GM21423 (cell line): ENCODE measurements around the gene GTSF1L.

Experiments
- ATAC-seq: cut with Tn5 transposase; IDR thresholded peaks from one replicate; pipeline ENCODE4 v1.9.1; 2021; ENCODE audit warnings: mild to moderate bottlenecking, moderate library complexity; ENCODE audit not compliant: unreplicated experiment

Gene GTSF1L

DNA sequence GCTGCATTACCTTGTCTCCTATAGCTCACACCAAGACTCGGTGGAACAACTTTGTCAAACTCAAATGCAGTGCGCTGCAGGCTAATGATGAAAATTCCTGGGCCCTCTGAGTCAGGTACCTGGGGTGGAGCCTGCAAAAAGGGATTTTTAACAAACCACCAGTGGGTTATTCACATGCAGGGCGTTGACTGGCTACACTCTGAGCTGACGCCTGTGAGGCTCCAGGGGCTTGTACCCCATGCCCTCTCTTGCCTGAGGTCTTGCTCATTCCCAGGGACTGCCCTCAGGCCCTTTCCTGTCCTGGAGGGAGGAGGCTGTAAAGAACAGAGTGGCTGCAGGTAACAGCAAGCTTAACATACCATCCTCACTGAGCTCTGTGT is 9.2 kb downstream of the GTSF1L start:
- no peak for ATAC-seq

DNA sequence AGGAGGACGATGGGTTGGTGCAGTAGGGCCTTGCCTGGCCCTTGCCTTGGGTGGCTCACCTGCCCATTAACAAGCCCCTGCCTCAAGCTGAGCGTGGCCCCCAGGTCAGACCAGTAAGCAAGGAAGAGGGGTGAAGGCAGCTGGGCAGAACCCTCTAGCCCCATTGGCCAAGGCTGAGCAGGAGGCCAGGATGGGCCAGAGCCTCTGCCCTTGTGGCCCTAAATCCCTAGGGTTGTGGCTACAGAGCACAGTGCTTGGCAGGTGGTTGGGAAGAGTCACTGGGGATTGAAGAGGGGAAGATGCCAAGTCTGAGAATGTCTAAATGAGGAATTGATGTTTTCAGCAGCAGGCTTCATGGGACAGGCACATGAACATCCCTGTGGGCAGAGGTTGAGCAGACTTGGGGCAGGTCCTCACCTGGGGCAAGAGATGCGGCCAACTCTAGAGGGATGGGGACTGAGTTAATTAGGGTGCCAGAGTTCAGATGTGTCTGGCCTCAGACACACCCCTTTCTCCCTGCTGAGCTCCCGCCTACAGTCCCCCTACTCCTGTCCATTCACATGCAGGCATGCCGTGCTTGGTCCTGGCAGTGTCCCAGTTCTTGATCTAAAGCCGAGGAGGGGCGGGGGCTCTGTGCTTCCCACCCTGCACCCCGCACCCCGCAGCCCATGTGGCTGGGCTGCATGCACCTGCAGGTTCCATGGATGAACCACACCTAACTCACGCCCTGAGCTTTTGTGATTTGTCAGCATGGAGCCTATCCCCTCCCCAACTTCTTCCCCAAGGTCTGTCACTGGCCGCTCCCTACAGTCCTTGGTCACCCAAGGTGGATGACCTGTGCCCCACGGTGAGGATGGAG is 9.8 kb downstream of the GTSF1L start:
- no peak for ATAC-seq

DNA sequence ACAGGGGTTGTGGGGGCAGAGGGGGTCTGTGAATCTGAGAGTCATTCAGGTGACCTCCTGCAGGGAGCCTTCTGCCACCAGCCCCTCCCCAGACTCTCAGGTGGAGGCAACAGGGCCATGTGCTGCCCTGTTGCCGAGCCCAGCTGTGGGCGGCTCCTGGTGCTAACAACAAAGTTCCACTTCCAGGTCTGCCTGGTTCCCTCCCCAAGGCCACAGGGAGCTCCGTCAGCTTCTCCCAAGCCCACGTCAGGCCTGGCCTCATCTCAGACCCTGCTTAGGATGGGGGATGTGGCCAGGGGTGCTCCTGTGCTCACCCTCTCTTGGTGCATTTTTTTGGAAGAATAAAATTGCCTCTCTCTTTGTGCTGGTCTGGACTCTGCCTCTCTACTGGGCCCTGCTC is 10.7 kb downstream of the GTSF1L start:
- no peak for ATAC-seq

DNA sequence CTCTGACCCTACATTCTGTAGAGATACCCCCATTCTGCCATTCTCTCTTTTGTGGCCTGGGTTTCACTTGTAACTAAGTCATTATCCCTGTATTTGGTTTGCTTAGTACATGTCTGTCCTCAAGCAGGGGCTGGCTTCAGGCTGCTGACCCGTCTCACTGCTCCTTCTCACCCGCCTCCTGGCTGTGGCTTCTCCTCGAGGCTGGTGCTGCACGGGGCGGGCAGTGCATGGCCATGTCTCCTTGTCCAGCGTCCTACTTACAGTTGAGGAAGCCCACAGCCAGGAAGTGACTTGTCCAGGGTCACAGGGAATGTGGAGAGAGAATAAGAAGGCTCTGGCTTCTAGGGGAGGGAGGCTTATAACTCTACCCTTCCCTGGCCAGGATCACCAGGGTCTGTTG is 11.3 kb downstream of the GTSF1L start:
- ATAC-seq = no peak

DNA sequence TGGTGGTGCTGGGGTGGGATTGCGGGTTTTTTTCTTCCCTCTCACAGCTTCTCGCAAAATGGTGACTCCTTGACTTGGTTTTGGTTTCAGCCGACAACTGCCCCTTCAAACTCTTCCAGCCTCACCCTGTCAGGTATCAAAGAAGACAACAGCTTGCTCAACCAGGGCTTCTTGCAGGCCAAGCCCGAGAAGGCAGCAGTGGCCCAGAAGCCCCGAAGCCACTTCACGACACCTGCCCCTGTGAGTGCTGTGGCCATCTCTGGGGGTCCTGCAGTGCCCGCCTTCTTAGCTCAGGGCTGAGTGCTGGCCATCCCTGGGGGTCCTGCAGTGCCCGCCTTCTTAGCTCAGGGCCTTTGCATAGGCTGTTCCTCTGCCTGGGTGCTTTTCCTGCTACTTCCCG is 11.8 kb downstream of the GTSF1L start:
- no peak for ATAC-seq

DNA sequence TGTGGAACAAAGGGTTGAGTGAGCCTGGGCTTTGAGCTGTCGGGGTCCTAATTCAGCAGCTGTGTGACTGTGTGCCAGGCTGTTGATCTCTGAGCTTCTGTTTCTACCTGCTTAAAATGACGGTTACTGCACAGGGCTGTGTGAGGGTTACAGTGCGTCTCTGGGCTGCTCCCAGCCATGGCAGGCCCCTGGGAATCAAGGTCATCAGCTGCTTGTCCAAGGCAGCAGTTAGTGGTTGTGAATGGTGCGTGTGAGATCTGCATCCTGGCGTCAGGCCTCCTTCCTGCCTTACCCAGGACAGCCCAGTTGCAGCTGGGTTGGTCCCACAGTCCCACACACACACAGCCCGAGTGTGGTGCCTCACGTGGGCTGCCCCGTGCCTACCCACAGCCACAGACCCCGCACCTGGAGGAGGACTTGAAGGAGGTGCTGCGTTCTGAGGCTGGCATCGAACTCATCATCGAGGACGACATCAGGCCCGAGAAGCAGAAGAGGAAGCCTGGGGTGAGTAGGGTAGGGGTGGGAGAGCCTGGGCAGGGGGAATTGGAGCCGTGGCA is 15.6 kb downstream of the GTSF1L start:
- no peak for ATAC-seq

DNA sequence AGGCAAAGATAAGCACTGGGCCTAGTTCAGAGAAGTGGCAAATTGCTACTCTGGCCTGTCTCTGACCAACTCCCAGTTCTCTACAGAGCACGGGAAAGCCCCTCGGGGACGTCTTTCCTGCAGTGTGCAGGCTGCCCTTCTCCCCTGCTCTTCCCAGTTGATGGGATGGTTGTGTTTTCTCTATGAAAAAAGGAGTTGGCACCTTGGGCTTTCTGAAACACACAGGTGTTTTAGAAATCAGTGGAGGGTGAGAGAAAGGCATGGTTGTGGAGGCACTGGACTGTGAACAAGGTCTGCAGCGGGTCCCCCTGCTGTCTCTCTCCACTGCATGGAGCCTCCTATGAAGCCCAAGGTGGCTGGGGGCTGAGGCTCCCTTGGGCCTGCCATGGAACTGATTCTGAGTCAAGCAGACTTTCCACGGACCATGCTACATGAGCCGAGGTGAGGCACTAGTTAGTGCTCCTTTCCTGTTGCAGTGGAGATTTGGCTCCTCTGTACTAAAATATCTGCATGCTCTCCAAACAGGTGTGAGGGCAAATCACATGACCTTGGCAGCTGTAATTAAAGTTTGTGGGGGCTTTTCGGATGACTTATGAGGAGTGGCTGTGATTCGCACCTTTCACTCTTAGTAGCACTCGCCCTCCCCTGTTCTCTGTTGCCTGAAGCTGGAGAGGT is 16.3 kb downstream of the GTSF1L start:
- no peak for ATAC-seq

DNA sequence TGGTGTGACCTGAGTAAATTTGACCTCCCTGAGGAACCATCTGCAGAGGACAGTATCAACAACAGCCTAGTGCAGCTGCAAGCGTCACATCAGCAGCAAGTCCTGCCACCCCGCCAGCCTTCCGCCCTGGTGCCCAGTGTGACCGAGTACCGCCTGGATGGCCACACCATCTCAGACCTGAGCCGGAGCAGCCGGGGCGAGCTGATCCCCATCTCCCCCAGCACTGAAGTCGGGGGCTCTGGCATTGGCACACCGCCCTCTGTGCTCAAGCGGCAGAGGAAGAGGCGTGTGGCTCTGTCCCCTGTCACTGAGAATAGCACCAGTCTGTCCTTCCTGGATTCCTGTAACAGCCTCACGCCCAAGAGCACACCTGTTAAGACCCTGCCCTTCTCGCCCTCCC is 24.3 kb downstream of the GTSF1L start:
- no peak for ATAC-seq

DNA sequence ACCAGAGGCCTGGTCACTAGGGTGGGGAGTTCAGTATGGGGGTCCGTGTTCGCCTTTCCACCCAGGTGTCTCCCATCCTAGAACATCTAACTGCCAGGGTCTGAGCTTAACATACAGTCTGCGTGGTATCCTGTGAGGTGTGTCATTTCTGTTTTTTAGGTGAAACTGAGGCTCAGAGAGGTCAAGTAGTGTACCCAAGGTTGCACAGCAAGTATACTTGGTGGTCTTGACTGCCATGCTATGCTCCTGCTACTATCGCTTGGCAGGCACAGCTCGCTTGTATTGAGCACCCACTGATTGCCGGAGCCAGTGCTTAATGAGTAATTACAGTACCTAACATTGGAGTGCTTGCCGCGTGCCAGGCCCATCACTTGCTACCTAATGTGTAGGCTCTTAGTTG is 26.2 kb downstream of the GTSF1L start:
- no peak for ATAC-seq

DNA sequence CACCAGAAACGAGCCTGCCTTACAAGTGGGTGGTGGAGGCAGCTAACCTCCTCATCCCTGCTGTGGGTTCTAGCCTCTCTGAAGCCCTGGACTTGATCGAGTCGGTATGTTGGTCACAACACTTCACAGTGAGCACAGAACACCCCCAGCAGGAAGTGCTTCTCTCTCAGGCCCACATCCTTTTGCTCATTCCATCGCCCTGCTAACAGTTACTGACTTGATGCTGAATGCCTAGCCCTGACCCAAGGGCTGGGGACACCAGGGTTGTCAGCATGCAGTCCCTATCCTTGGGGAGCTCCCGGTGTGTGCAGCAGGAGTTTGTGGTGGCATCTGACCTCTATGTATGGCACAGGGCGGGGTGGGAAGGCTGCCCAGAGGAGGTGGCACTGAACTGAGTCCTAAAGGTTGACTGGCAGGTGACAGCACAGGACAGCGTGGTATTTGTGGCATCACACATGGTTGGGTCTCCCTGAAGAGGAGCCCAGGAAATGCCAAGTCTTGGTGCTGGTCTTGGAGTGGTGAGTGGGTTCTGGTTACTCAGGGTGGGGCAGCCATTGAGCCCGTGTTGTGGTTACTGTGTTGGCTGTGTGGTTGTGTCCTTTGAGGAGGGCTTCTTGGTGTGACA is 26.7 kb downstream of the GTSF1L start:
- no peak for ATAC-seq

DNA sequence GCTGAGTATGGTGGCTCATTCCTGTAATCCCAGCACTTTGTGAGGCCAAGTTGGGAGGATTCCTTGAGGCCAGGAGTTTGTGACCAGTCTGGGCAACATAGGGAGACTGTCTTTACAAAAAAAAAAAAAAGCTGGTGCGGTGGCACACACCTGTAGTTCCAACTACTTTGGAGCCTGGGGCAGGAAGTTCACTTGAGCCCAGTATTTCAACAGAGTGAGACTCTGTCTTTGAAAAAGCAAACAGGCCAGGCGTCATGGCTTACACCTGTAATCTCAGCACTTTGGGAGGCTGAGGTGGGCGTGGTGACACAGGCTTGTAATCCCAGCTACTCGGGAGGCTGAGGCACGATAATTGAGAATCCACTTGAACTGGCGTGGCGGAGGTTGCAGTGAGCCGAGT is 31.2 kb downstream of the GTSF1L start:
- no peak for ATAC-seq

DNA sequence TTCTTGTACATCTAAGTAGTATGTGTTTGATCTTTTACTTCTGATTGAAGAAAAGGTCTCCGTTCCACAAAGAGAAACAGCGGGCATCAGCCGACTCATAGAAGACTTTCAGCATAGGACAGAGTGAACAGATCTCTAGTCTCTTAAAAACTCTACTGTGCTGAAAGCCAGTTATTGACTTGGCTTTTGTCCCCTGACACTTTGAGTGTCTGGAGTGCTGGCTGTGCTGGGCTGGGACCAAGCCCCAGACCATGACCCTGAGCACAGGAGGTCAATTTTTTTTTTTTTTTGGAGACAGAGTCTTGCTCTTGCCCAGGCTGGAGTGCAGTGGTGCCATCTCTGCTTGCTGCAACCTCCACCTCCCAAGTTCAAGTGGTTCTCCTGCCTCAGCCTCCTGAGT is 32.0 kb downstream of the GTSF1L start:
- ATAC-seq = no peak

DNA sequence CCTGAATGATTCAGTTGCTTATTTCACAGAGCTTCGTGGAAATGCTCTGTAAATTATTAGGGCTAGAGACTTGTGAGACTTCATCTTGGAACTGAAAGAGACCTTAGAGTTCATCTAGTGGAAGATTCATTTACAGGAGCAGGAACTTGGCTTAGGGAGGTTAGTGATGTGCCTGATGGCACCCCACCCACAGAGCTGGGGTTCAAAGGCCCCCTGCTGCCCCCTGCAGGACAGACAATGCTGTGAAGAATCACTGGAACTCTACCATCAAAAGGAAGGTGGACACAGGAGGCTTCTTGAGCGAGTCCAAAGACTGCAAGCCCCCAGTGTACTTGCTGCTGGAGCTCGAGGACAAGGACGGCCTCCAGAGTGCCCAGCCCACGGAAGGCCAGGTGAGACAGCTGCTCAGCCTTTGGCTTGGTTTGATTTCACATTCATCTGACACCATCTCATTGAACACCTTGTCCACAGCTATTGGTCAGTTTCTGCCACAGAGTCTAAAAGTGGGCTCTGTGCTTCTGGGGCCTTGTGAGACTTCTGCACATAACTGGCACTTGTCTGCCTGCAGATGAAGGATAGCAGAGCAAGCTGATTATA is 34.8 kb downstream of the GTSF1L start:
- peak; percentile 58 for ATAC-seq

DNA sequence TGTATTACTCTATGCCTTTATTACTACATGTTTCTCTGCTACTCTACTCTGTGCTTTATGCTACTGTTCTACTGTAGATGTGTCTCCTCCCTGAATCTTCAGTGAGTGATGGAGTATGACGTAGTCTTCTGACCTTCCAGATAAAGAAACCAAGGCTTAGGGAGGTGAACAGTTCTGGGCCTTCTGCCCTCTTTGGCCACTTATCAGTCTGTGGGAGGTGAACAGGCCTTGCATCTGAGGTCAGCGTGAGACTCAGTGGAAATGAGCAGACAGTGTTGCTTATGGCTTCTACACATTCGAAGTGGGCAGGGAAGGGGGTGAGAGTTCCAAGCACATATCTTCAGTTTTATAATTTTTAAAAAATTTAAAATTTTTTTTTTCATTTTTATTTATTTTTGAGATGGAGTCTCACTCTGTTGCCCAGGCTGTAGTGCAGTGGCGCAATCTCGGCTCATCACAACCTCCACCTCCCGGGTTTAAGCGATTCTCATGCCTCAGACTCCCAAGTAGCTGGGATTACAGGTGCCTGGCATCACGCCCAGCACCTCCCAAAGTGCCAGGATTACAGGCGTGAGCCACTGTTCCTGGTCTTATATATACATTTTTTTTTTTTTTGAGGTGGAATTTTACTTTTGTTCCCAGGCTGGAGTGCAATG is 35.7 kb downstream of the GTSF1L start:
- no peak for ATAC-seq

DNA sequence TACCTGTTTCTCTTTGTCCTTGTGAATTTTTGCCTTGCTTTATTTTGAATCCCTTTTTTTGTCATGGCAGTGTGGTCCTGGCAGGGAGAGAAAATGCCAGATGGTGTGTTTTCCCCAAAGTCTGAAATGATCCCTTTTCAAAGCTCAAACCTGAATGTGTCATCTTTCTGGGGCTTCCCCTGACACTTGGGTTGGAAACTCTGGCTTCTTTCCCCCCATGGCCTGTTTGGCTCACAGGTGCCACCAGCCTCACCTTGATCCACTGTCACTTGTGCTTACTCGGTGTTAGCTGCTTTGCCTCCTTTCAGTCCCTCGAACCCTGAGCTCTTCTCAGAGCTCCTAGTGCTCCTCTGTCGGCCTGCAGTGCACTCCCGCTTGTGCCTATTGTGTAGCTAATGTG is 37.6 kb downstream of the GTSF1L start:
- ATAC-seq = no peak

DNA sequence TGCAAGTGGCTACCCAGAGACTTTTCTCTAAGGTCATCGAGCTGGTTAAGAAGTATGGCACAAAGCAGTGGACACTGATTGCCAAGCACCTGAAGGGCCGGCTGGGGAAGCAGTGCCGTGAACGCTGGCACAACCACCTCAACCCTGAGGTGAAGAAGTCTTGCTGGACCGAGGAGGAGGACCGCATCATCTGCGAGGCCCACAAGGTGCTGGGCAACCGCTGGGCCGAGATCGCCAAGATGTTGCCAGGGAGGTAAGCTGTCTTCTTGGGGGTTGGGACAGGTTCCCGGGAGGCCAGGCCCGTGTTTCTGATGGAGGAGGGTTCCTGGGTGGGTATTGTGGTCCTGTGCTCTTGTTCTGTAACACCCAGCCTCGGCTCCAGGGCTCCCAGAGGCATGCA is 40.0 kb downstream of the GTSF1L start:
- no peak for ATAC-seq

DNA sequence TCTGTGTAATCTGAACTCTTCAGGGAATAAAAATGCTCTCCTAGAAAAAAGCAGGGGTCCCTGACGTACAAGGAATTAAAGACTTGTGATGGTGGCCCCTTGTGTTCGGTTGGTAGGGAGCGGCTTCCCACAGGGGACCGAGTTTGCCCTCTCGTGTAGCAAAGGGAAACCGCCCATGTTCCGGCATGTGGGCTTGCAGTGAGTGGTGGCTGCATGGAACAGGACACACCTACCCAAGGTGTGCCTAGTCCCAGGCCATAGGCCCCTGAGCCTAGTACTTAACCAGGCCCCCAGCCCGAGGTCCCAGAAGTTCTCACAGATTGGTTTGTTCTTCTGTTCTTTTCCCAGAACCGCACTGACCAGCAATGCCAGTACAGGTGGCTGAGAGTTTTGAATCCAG is 44.4 kb downstream of the GTSF1L start:
- peak; percentile 27 for ATAC-seq

DNA sequence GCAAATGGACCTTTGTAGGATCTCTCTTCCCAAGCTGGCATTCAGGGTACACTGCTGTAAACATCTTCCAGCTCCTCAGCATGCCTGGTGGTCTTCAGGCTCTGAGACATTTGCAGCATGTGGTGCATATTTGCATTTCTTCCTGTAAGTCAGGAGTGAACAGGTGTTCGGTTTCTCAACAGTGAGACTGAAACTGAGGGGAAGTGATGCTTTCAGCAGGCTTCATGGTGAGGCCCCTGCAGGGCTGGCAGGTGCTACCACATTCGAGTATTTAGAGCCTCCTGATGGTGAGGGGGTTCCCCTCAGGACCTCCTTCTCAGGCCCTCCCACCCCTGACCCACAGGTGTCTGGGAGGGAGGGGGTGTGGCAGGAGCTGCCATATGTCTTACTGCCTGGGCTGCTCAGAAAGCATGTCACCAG is 44.8 kb downstream of the GTSF1L start:
- ATAC-seq = peak; percentile 94

DNA sequence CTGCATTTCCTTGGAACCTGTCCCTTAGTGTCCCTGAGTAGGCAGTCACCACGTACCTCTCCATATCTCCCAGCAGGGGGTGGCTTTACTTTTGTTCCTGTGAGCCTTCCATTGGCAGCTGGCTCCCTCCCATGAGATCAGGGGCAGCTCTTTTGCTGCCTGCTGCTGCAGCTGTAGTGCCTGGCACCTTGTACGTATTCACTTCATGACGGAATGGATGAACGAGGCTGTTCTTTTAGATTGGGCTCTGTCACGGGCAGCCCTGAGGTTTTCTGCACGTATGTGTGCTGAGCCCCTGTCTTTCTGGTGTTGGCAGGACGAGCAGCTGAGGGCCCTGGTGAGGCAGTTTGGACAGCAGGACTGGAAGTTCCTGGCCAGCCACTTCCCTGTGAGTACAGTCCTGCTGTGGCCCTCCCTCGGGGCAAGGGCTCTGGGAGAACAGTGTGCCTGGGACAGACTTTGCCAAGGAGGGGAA is 45.3 kb downstream of the GTSF1L start:
- peak; percentile 12 for ATAC-seq

DNA sequence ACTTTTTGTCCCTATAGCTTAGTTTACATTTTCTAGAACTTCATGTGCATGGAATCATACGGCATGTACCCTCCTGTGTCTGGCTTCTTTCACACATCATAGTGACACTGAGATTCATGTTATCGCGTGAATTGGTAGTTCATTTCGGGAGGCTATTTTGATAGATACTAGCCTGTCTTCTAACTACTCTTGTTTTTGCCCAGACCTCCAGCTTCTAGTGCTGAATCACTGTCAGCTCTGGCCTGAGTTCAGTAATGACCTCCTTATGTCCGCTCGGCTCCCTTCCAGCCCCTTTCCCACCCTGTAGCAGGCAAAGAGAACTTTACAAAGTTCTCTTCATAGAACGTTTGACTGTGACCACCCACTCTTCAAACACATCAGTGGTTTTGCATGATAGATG is 45.8 kb downstream of the GTSF1L start:
- ATAC-seq = no peak

DNA sequence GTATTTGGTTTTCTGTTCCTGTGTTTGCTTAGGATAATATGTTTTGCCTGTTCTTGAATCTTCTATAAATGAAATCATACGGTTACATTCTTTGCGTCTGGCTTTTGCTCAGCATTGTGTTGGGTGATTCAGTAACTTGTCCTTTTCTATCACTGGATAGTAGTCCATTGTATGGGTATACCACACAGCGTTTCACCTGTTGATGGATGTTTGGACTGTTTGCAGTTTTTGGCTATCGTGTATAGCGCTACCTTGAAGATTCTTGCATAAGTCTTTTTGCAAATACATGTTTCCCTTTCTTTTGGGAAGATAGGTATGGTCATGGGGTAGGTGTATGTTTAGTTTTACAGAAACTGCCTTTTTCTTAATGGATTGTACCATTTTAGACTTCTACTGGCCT is 50.4 kb downstream of the GTSF1L start:
- no peak for ATAC-seq
